GM11168 (cell line): ENCODE results near the gene CEP164.

Source experiments
- in situ Hi-C: fragments of 300-500 bp; cut with MboI; formaldehyde crosslinking; loops from one replicate; pipeline ENCODE4 v1.12.0; 2022; ENCODE audit warnings: low sequenced_read_pairs; ENCODE audit not compliant: unreplicated experiment

The CEP164 gene

DNA sequence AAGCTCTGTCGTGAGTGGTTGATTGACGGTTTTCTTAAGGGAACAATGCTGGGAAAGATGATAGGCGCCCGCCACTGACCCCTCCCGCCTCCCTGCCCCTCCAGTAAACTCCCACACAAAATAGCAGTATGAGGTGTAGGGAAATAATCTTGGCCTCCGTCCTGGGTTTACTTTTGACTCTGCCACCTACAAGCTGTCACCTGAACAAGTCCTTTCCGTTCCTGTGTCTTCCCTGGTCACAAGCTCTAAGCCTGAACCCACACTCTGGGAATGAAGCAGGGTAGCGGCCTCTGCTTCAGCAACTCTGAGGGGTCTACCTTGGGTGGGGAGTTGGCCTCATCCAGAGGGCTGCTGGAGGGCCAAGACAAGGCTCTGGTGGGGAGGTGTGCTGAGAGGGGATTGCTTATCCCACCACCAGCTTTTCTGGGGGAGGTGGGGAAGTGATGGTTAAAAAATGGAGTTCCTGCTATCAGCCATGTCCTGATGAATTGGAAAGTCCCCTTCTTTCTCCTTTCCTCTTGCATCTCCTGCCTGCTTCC is 87.8 kb downstream of the CEP164 start:
- in situ Hi-C loops, result loop anchor here (25.0 kb wide), 1 partner anchor 647 kb away; no protein-coding TSS in a partner anchor

DNA sequence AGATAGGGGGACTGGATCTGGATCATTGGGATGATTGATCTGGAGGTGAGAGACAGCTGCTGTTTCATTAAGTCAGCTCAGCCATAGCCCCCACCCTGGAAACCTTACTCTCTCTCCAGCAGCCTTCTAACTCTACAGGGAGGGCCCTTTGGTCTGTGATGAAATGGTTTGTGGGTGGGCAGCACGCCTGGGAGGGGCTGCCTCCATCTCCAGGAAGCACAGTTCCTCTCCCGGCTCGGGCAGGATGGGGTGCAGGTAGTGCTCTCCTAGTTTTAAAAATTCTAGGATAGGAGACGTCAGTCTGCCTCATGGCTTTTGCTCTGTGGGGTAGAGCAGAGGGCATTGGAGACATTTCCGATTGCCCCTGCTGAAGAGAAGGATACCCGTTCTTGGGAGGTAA is 89.7 kb downstream of the CEP164 start:
- in situ Hi-C loops, result loop anchor here (25.0 kb wide), 1 partner anchor 645 kb away; no protein-coding TSS in a partner anchor

GRCh38 chr11:117417856-117418255 is 90.2 kb downstream of the CEP164 start:
- in situ Hi-C loops, result loop anchor here (25.0 kb wide), 1 partner anchor 644 kb away; no protein-coding TSS in a partner anchor

- in situ Hi-C loops, result loop anchor here (25.0 kb wide), 1 partner anchor 643 kb away; no protein-coding TSS in a partner anchor
These were observed 91.3 kb downstream of the CEP164 start for GRCh38 chr11:117418737-117419481.

- in situ Hi-C loops, result loop anchor here (10.0 to 25.0 kb wide), 2 partner anchors 205 to 643 kb away; no protein-coding TSS in a partner anchor
These were observed 92.0 kb downstream of the CEP164 start for GRCh38 chr11:117419482-117420142.

- in situ Hi-C loops, result loop anchor here (10.0 to 25.0 kb wide), 2 partner anchors 205 to 642 kb away; no protein-coding TSS in a partner anchor
These were observed 92.5 kb downstream of the CEP164 start for GRCh38 chr11:117420143-117420485.

- in situ Hi-C loops, result loop anchor here (10.0 to 25.0 kb wide), 2 partner anchors 204 to 642 kb away; no protein-coding TSS in a partner anchor
These were observed 92.9 kb downstream of the CEP164 start for GRCh38 chr11:117420598-117420997.

DNA sequence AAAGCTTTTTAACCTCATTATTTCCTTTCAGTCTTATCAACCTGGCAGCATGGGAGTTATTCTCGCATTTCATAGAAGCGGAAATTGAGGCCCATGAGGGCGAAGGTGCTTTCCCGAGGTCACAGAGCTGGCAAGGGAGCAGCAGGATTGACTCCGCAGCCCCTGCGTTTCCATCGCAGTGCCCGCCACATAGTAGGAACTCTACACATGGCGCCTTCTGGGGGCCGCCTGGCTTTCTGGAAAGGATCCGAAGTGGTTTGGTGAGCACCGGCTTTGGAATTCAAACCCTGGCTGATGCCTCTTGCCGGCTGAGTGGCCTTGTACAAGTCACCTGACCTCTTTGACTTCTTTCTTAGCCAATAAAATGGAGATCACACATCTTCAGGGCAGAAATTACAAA is 93.4 kb downstream of the CEP164 start:
- in situ Hi-C loops, result loop anchor here (10.0 to 25.0 kb wide), 2 partner anchors 204 to 641 kb away; no protein-coding TSS in a partner anchor

DNA sequence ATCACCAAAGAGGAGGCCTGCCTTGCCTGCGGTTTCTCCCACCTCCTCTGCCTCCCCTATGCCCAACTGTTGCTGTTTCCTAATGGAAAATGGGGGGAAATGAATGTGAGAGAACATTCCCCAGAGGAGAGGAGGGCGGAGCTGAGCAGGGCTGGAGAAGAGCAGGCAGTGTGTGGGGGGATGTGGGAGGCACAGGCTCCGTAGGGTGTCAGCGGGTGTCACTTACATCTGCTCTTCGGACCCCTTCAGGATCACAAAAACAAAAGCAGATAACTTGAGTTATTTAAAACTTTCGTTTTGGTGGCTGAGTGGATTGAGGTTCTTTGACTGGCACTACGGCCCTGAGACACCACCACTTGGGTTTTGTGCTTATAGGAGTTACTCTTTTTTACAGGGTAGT is 93.8 kb downstream of the CEP164 start:
- in situ Hi-C loops, result loop anchor here (10.0 to 25.0 kb wide), 2 partner anchors 203 to 641 kb away; no protein-coding TSS in a partner anchor

GRCh38 chr11:117423046-117423575 is 95.5 kb downstream of the CEP164 start:
- in situ Hi-C loops, result loop anchor here (10.0 to 25.0 kb wide), 2 partner anchors 202 to 639 kb away; no protein-coding TSS in a partner anchor

DNA sequence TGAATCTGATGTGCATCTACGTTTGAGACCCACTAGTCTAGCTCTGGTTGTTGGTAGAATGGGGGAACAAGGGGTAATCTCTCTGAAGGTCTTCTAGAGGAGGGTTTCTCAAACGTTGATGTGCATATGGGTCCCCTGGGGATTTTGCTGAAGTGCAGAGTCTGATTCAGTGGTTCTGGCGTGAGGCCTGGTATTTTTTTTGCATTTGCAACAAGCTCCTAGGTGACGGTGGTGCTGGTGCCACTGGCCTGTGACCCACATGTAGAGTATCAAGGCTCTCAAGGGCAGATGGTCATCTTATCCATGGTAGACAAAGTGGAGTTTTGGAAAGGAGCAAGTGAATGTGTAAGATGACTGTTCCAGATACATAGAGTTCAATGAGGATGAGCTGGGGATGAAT is 97.1 kb downstream of the CEP164 start:
- in situ Hi-C loops, result loop anchor here (10.0 to 25.0 kb wide), 2 partner anchors 200 to 638 kb away; no protein-coding TSS in a partner anchor

DNA sequence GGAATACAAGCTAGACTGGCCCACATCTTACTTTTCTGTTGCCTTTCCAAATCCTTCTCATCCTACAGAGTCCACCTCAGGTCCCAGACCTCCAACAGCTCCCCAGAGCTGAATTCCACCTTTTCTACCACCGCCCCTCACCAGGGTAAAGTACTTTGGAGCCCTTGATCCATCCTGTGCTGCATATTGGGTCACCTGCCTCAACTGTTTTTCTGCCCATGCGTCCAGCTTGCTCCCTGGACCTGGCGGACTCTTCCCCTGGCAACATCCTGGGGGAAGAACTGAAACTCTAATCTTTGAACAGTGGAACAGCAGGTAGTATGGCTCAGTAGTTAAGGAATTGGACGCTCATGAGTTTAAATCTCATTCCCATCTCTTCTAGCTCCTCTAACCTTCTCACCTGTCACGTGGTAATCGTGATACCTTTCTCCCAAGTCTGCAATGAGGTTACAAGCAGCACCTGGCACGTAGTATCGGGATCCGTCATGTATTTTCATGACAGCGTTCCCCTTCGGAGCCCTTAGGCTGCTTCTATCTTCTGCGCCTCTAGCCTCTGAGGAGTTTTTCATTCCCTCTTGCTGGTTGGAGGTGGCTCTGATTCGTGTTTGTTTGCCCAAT is 98.1 kb downstream of the CEP164 start:
- in situ Hi-C loops, result loop anchor here (10.0 kb wide), 1 partner anchor 199 kb away; no protein-coding TSS in a partner anchor

GRCh38 chr11:117426297-117426685 is 98.6 kb downstream of the CEP164 start:
- in situ Hi-C loops, result loop anchor here (10.0 kb wide), 1 partner anchor 199 kb away; no protein-coding TSS in a partner anchor

- in situ Hi-C loops, result loop anchor here (10.0 kb wide), 1 partner anchor 198 kb away; no protein-coding TSS in a partner anchor
These were observed 99.3 kb downstream of the CEP164 start for GRCh38 chr11:117426941-117427340.

- in situ Hi-C loops, result loop anchor here (10.0 kb wide), 1 partner anchor 197 kb away; no protein-coding TSS in a partner anchor
These were observed 99.8 kb downstream of the CEP164 start for GRCh38 chr11:117427356-117427874.

DNA sequence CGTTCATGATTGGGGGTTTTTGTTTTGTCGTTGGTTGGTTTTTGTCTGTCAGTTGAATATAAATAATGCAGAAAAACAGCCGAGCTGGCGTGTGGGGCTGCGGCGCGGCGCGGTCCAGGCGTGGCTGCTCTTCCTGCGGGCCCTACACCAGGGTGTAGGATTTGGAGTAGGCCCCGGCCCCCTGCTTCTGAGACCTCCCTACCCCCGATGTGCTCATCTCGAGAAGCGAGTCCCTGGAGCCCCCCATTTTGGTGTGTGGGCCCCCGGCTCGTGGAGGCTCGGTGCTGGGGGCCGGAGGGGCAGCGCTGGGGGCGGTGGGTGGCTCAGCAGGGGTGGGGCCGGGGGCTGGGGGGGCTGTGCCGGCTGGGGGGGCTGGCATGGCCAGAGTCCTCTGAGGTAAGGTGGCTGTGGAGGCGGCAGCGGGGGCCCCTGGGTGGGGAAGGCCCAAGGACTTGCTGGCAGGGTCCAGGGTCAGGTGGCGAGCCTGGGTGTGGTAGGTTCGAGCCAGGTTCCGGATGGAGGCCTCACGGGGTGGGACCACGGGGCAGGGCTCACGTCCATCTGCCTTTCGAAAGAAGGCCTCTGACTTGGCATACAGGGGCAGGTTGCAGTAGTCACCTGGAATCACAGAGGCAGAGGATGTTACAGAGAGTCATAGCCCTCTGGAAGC is 100.7 kb downstream of the CEP164 start:
- in situ Hi-C loops, result loop anchor here (10.0 kb wide), 1 partner anchor 196 kb away; no protein-coding TSS in a partner anchor

- in situ Hi-C loops, result loop anchor here (10.0 kb wide), 1 partner anchor 196 kb away; no protein-coding TSS in a partner anchor
These were observed 101.2 kb downstream of the CEP164 start for GRCh38 chr11:117428856-117429229.

- in situ Hi-C loops, result no loop called here
These were observed 102.8 kb downstream of the CEP164 start for GRCh38 chr11:117430293-117430955.
